GM19397 (cell line): Measurements from ENCODE around the gene OR4C13.
"Not testable (repeated sequence)": the region's sequence is repeated elsewhere in the genome, so short reads cannot be mapped to it uniquely, and the experiment has no call there.

Experiments
- ATAC-seq: cut with Tn5 transposase; IDR thresholded peaks from one replicate; pipeline ENCODE4 v1.9.1; 2021; ENCODE audit warnings: mild to moderate bottlenecking, moderate library complexity; ENCODE audit not compliant: unreplicated experiment

OR4C13 gene

DNA sequence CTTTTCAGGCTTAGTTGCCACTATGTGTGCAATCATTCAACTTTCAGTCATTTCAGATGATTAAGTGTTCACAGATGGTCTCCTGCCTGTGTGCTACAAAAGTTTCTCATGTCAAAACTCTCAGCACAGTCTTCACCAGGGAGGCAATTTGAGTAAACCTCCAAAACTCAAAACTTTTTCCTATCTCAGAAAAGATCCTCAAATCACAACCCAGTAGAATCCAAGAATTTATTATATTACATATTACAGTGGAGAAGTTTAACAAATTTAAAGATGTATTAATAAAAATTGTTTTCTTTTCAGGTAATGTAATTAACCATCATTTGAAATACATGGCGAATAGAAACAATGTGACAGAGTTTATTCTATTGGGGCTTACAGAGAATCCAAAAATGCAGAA is at the start of gene OR4C13:
OR4C13 (plus strand) TSS at position 301 of the 400 bp plus-strand sequence; CDS start at position 333, 32 bp downstream.
- no peak for ATAC-seq

DNA sequence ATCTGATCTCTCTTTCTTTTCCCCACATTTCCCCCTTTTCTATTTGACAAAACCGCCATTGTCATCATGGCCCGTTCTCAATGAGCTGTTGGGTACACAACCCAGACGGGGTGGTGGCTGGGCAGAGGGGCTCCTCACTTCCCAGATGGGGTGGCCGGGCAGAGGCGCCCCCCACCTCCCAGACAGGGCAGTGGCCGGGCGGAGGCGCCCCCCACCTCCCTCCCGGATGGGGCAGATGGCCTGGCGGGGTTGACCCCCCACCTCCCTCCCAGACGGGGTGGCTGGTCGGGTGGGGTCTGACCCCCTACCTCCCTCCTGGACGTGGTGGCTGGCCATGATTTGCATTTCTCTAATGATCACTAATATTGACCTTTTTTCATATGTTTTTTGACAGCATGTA is 40.7 kb upstream of the OR4C13 start:
- ATAC-seq, result not testable (repeated sequence)

DNA sequence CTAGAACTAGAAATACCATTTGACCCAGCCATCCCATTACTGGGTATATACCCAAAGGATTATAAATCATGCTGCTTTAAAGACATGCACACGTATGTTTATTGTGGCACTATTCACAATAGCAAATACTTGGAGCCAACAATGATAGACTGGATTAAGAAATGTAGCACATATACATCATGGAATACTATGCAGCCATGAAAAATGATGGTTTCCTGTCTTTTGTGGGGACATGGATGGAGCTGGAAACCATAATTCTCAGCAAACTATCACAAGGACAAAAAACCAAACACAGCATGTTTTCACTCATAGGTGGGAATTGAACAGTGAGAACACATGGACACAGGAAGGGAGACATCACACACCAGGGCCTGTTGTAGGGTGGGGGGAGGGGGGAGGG is 3.5 kb upstream of the OR4C13 start:
- not testable (repeated sequence) for ATAC-seq

DNA sequence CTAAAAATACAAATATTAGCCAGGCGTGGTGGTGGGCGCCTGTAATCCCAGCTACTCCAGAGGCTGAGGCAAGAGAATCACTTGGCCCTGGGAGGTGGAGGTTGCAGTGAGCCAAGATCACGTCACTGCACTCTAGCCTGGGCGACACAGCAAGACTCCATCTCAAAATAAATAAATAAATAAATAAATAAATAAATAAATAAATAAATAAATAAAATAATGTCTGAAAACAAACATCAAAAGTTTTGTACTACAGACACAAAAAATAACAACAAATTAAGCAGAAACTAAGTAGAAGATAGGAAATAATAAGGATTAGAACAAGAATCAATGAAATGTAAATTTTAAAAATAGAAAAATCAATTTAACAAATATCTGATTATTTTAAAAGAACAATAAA is 21.2 kb downstream of the OR4C13 start:
- not testable (repeated sequence) for ATAC-seq

DNA sequence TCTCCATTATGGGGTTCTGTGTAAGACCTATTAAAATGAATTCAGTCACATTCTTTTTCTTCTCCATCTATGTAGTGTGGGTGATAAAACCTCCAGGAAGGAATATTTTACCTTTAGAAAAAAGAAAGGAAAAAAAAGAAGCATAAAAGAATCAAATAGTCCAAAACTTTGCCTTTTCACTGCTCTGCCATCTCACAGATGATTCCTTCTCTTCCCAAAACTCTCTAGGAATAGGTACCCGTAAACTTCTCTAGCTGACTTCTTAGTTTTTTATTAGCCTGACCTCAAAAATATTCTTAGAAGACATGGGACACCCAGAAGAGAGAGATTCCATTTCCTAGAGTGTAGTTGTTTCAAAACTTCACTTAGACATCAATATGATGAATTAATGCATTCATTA is 30.2 kb downstream of the OR4C13 start, which contains the start of gene OR4C12:
OR4C12 (minus strand) TSS at position 101 of the 400 bp plus-strand sequence; CDS start at position 67, 34 bp downstream.
- ATAC-seq, result not testable (repeated sequence)

DNA sequence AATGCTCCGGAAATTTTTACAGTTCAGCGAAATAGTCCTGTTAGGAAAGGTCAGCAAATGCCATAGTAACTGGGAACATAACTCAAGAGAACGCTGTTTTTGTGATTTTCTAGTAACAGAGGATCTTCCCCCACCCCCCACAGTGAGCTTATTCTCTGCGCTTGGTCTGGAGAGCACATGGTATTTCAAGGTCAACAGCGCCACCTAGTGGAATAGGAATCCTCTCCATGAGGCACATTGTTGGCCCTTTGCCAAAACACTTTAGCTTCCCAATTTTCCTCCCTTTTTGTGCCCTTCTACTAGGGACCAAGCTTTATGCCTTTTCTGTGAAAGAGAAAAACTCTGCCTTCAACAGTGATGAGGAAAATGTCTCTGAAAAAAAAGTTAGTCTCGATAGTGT is 43.4 kb downstream of the OR4C13 start:
- no peak for ATAC-seq
